Cardiac septum (tissue), 1 donor: ENCODE results near the gene SHC2. TPM values are rescaled to one million over a fixed set of nuclear protein-coding genes. Genes with fewer than 3 reads are reported as not detected.
"Not testable (repeated sequence)": the region's sequence is repeated elsewhere in the genome, so short reads cannot be mapped to it uniquely, and the experiment has no call there.

Experiments used
- DNase-seq: peaks from one replicate; pipeline ENCODE4 v3.0.0-alpha.2; 2020; ENCODE audit warnings: low spot score
- intact Hi-C: fragments of 100-400 bp; cut with DNase I; formaldehyde crosslinking; loops from one replicate; pipeline ENCODE4 v1.14.0; 2022
- total RNA-seq: library from RNA; stranded (reverse); fragmentation: NEBNext Ultra II Directional; extraction: Animal tissue kit (Norgen Biotek cat#: 25700); gene quantifications from one replicate; pipeline ENCODE4 v1.2.1, GENCODE V29; 2021
- donor health status: DM: no; HTN: no; CAD: no.

SHC2 gene
- total RNA-seq, 1 donor from 2014 or later, result 16.8 TPM

DNA sequence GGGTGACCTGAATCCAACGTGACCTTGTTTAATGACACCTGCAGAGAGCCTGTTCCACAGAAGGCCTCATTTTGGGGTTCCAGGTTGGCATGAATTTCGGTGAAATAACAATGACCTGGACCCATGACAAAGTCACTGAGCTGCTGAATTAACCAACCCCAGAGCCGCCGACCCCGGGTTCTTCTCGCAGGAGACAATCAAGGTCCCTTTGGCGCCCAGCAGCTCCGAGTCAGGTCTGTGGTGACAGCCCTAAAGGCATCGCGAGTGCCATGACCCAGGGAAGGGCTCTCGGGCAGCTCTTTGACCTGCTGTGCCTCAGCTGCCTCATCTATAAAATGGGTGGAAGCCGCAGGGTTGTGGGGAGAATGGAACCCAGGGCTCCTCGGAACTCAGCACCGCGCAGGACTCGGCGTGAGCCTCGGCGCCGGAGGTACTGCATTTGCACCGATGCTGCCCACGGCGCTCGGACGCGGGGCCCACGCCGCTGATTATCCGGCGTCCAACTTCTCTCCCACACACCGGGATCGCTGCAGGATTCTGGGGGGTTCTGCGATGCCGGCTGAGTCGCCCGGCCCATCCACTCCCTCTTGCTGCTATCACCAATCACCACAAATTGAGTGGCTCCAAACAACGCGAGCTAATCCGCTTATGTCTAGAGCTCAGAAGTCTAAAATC lies 5.7 kb downstream of the SHC2 start:
- intact Hi-C loops, result no loop called here

DNA sequence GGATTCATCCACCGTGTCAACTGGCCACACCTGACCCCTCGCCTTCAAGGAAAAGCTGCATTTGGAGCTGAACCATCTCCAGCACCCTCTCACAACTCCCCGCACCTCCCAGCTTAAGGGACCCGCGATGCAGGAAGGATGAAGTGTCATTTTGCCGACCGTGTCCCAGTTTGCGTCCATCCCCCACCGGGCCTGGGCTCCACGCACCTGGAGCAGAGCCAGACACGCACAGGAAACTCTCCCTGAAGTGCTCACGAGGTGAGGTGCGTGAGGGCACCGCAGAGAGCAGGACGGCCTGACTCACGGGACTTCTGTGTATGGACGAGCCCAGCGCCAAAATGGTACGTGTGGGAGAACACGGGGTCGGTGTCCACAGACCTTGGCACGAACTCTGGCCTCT lies 7.2 kb downstream of the SHC2 start:
- no peak for DNase-seq
- intact Hi-C loops, result no loop called here

More for the DNA sequence above, 5.7 kb downstream of the SHC2 start:
- DNase-seq, result no peak

DNA sequence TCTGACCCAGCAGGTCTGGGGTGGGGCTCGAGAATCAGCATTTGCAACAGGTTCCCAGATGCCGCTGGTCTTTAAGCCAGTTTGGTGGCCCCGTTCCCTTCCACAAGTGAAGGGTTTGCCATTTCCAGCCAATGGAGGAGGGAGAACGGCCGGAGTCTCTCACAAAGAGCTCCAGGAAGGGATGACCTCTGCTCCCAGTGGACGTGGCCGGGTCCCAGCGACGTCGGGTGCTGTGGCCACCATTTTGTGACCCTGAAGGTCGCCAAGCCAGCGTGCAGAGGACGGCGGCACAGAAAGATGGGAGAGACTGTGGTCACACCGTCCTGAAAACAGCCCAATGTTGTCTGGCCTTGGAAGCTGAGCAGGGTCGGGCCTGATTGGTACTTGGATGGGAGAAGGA lies 8.0 kb downstream of the SHC2 start:
- DNase-seq, result no peak
- intact Hi-C loops, result no loop called here

- DNase-seq, intact Hi-C loops: not testable (repeated sequence)
Observed at GRCh38 chr19:450912-451481, 9.8 kb downstream of the SHC2 start.

DNA sequence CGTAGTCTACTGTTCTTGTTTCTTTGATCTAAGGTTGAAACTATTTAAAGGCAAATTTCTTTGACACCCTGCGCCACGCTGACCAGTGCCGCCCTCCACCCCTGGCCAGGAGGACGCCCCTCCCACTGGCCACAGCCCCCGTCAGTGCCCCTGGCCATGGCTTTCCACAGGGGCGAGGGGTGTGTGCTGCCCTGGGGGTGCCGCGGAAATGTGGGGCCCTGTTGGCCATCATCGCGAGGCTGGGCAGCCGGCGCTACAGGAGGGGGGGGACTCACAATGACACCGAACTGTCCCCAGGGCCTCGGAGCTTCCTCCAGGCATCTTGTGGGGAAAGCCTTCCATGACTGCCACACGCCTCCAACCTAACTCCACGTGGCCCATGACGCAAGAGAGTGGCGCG lies 10.9 kb downstream of the SHC2 start:
- no peak for DNase-seq
- intact Hi-C loops, result no loop called here

DNA sequence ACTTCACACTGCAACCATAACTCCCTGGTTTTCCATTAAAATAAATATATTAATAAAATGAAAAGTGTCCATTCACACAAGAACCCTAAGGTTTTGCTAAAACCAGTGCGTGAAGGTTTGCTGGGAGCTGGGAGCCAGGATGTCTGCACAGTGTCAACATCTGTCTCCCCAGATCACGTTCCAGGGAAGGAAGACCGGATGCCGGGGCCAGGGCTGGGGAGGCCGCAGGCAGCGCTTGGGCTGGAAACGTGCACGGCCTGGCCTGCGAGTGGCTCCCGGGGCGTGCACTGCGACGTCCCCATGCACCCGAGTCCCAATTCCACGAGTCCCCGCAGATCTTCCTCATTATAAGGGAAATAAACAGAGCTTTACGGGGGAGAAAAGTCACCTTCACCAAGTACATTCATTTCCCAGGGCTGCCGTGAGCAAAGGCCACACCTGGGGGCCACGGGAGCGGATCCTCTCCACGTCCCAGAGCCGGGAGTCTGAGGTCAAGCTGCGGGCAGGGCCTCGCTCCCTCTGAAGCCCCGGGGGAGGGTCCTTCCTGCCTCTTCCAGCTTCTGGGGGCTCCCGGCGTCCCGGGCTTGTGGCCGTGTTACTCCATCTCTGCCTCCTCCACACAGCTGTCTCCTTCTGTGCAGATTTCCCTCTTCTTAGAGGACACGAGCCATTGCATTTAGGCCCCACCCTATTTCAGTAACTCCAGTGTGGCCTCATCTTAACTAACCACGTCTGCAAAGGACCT lies 12.8 kb downstream of the SHC2 start:
- DNase-seq, result no peak
- intact Hi-C loops, result no loop called here

GRCh38 chr19:447064-447426 lies 13.8 kb downstream of the SHC2 start:
- intact Hi-C loops, result no loop called here
- DNase-seq, result no peak

DNA sequence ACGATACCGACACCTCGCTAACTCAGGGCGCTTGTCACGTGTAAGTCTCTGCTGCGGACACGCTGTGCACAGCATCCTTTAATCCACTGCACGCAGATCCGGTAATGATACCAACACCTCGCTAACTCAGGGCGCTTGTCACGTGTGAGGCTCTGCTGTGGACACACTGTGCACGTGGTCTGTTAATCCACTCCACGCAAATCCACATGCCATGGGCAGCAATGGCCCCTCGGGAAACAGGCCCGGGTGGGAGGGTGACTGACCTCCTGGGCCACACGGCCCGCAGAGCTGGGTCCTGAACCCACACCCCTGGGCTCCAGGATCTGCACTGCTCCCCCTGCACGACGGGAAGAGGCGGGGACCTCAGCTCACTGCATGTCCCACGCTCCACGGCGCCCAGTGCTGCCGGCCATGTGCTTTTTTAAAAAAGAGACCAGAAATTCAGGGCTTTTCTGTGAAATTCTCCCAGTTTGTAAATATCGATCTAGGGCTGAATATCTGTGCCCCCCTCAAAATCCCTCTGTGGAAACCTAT lies 16.1 kb downstream of the SHC2 start:
- intact Hi-C loops, result no loop called here
- no peak for DNase-seq

DNA sequence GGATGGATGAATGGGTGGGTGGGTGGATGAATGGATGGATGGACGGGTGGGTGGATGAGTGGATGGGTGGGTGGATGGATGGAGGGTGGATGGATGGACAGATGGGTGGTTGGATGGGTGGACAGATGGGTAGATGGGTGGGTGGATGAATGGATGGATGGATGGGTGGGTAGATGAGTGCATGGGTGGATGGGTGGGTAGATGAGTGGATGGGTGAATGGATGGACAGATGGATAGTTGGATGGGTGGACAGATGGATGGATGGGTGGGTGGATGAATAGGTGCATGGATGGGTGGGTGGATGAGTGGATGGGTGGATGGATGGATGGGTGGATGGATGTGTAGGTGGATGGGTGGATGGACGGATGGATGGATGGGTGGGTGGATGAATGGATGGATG lies 17.8 kb downstream of the SHC2 start:
- intact Hi-C loops, result no loop called here
- no peak for DNase-seq

GRCh38 chr19:442085-442484 lies 18.7 kb downstream of the SHC2 start:
- no peak for DNase-seq
- intact Hi-C loops, result no loop called here

GRCh38 chr19:441213-441836 lies 19.5 kb downstream of the SHC2 start:
- DNase-seq, result no peak

DNA sequence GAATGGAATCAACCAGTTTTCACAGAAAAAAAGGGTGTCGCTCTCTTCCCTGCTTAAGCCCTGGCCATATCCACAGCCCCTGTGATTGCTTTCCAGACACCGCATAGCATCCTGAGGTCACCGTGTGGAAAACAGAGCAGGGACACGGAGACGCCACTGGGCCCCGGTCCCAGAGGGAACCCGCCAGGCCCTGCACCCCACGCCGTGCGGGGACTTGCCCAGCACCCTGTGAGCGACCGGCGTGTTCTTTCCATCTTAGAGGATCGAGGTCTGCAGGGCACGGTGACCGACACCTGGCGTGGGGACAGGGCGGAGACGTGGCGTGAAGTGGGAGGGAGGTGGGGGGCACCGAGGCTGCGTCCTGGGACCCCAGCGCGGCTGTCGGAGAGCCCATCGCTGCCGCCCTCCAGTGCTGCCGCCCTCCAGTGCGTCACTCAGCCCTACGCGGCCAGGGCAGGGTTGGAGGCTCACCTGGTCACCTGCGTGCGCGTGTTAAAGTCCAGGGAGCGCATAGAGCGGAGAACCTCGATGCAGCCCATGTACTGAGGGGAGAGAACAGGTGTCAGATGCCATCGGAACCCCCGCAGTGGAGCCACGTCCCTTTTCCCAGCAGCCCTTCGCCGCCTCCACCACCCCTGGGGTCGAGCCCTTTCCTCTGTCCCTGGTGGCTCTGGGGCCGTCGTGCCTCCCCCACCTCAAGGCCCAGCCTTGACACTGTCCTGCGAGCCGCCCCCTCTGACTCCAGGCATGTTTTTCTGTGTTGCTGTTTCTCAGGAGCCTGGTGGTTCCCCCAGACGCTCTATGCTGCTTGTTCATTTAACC lies 20.2 kb downstream of the SHC2 start:
- no peak for DNase-seq
- intact Hi-C loops, result no loop called here

More at GRCh38 chr19:441213-441836, 19.5 kb downstream of the SHC2 start:
- intact Hi-C loops, result no loop called here

GRCh38 chr19:439167-439900 lies 21.5 kb downstream of the SHC2 start:
- DNase-seq, result no peak
- intact Hi-C loops, result no loop called here

GRCh38 chr19:438416-438958 lies 22.3 kb downstream of the SHC2 start:
- intact Hi-C loops, result no loop called here
- no peak for DNase-seq

GRCh38 chr19:437041-437440 lies 23.8 kb downstream of the SHC2 start:
- intact Hi-C loops, result no loop called here
- no peak for DNase-seq

DNA sequence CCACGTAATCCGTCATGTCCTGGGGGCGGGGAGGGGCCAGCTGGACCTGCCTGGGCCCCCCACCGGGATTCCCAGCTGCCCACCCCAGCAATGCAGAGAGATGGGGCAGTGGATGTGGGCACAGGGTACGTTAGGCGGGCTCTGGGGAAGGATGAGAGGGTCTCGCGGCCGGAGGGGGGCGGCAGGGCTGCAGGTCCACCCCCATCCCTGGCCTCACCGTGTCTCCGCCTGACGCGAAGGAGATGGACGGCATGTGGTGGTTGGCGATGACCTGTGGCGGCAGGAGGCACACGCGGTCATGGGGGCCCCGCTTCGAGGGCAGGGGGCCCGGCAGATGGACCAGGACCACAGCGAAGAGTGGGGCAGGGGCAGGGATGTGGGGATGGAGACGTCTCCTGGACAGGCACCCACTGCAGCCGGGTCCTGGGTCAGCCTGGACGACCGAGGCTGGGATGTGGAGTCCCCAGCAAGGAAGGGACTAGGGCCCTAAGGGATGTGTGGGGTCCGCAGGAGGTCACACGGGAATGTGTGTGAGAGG lies 24.4 kb downstream of the SHC2 start:
- no peak for DNase-seq
- intact Hi-C loops, result no loop called here

GRCh38 chr19:435707-436412 lies 25.0 kb downstream of the SHC2 start:
- DNase-seq, result no peak
- intact Hi-C loops, result no loop called here
